ENCODE measurements around the gene RASL10A.

Gene RASL10A

GRCh38 chr22:29342177-29342576 lies 26.7 kb upstream of the RASL10A start:
- Histone ChIP-seq H2AFZ (ENCODE audit: low read length) (no peak overlapping the region), H3K27me3 (ENCODE audit: insufficient read depth, low read length, poor library complexity, severe bottlenecking) (no peaks in the 10 kb centered on the region), H4K20me1 (ENCODE audit: insufficient read depth, low read length, poor library complexity, severe bottlenecking) (no peaks in the 10 kb centered on the region), H3K4me2 (ENCODE audit: low read depth, low read length, poor library complexity, severe bottlenecking) (no peak overlapping the region), H3F3A (ENCODE audit: low read depth) (no peaks in the 10 kb centered on the region), H3K4me3 (ENCODE audit: low read length, poor library complexity, severe bottlenecking) (no peak overlapping the region), H3K9me3 (ENCODE audit: insufficient read depth, low read depth, low read length) (no peaks in the 10 kb centered on the region), H3K79me2 (ENCODE audit: insufficient read depth, low read length) (no peaks in the 10 kb centered on the region), H3K9me2 (replicated peaks; ENCODE audit: low read depth, low read length) (no peaks in the 10 kb centered on the region), H3K9ac (ENCODE audit: low read depth, low read length, poor library complexity, severe bottlenecking) (no peak overlapping the region), H3K4me1 (ENCODE audit: insufficient read depth, low read length, poor library complexity, severe bottlenecking) (no peaks in the 10 kb centered on the region), H3K36me3 (ENCODE audit: insufficient read depth, low read length) (peaks cover 80% of the 10 kb centered on the region; the same call in 1 of the 2 replicates)
- TF ChIP-seq CTCF (conservative IDR thresholded peaks at IDR 0.05; ENCODE audit: low read length) (no peak), EZH2phosphoT487 (IDR thresholded peaks at IDR 0.05; ENCODE audit: borderline replicate concordance) (no peak)

GRCh38 chr22:29341849-29342127 lies 26.3 kb upstream of the RASL10A start:
- Histone ChIP-seq H3K9me2 (replicated peaks; ENCODE audit: low read depth, low read length) (no peaks in the 10 kb centered on the region), H3K4me2 (ENCODE audit: low read depth, low read length, poor library complexity, severe bottlenecking) (no peak overlapping the region), H3F3A (ENCODE audit: low read depth) (no peaks in the 10 kb centered on the region), H3K36me3 (ENCODE audit: insufficient read depth, low read length) (peaks cover 80% of the 10 kb centered on the region; the same call in 1 of the 2 replicates), H2AFZ (ENCODE audit: low read length) (no peak overlapping the region), H3K9me3 (ENCODE audit: insufficient read depth, low read depth, low read length) (no peaks in the 10 kb centered on the region), H3K79me2 (ENCODE audit: insufficient read depth, low read length) (no peaks in the 10 kb centered on the region), H4K20me1 (ENCODE audit: insufficient read depth, low read length, poor library complexity, severe bottlenecking) (no peaks in the 10 kb centered on the region), H3K4me3 (ENCODE audit: low read length, poor library complexity, severe bottlenecking) (no peak overlapping the region), H3K27me3 (ENCODE audit: insufficient read depth, low read length, poor library complexity, severe bottlenecking) (no peaks in the 10 kb centered on the region), H3K4me1 (ENCODE audit: insufficient read depth, low read length, poor library complexity, severe bottlenecking) (no peaks in the 10 kb centered on the region), H3K9ac (ENCODE audit: low read depth, low read length, poor library complexity, severe bottlenecking) (no peak overlapping the region)
- TF ChIP-seq EZH2phosphoT487 (IDR thresholded peaks at IDR 0.05; ENCODE audit: borderline replicate concordance) = no peak
- no peak for TF ChIP-seq CTCF (conservative IDR thresholded peaks at IDR 0.05; ENCODE audit: low read length)

- no peaks in the 10 kb centered on the region for H3F3A ChIP-seq (ENCODE audit: low read depth)
- no peak overlapping the region for H3K9ac ChIP-seq (ENCODE audit: low read depth, low read length, poor library complexity, severe bottlenecking)
Measured at GRCh38 chr22:29341056-29341848, 25.8 kb upstream of the RASL10A start.

More at GRCh38 chr22:29341056-29341848, 25.8 kb upstream of the RASL10A start:
- H4K20me1 ChIP-seq (ENCODE audit: insufficient read depth, low read length, poor library complexity, severe bottlenecking) = no peaks in the 10 kb centered on the region
- H3K36me3 ChIP-seq (ENCODE audit: insufficient read depth, low read length) = peaks cover 77% of the 10 kb centered on the region; the same call in 1 of the 2 replicates
- TF ChIP-seq EZH2phosphoT487 (IDR thresholded peaks at IDR 0.05; ENCODE audit: borderline replicate concordance) (no peak), CTCF (conservative IDR thresholded peaks at IDR 0.05; ENCODE audit: low read length) (no peak)
- H3K4me3 ChIP-seq (ENCODE audit: low read length, poor library complexity, severe bottlenecking) = no peak overlapping the region
- H3K27me3 ChIP-seq (ENCODE audit: insufficient read depth, low read length, poor library complexity, severe bottlenecking) = no peaks in the 10 kb centered on the region
- H2AFZ ChIP-seq (ENCODE audit: low read length) = no peak overlapping the region
- H3K9me3 ChIP-seq (ENCODE audit: insufficient read depth, low read depth, low read length) = no peaks in the 10 kb centered on the region
- H3K79me2 ChIP-seq (ENCODE audit: insufficient read depth, low read length) = no peaks in the 10 kb centered on the region
- H3K9me2 ChIP-seq (replicated peaks; ENCODE audit: low read depth, low read length) = no peaks in the 10 kb centered on the region
- H3K4me2 ChIP-seq (ENCODE audit: low read depth, low read length, poor library complexity, severe bottlenecking) = no peak overlapping the region
- no peaks in the 10 kb centered on the region for H3K4me1 ChIP-seq (ENCODE audit: insufficient read depth, low read length, poor library complexity, severe bottlenecking)
